Neural cell (in vitro differentiated cells): Measurements from ENCODE around the gene CFAP221.

Source experiments
- CTCF ChIP-seq: fragments of 450-650 bp; IDR thresholded peaks from 2 replicates; pipeline ENCODE4 v1.5.1; 2014; ENCODE audit warnings: antibody characterized with exemption, mild to moderate bottlenecking, moderate library complexity; ENCODE audit not compliant: poor library complexity, severe bottlenecking
- EP300 ChIP-seq: fragments of 450-650 bp; conservative IDR thresholded peaks from 2 replicates; pipeline ENCODE4 v1.6.1; 2014; ENCODE audit warnings: antibody characterized with exemption, mild to moderate bottlenecking, moderate library complexity; ENCODE audit not compliant: poor library complexity, severe bottlenecking
- EZH2 ChIP-seq: fragments of 200-600, 300-800 bp; shearing (Covaris generic), sonication (generic); IDR thresholded peaks from 2 replicates; pipeline ENCODE4 v1.6.1; 2014; ENCODE audit warnings: antibody characterized with exemption, low read length, borderline replicate concordance, mild to moderate bottlenecking; ENCODE audit not compliant: insufficient read depth, poor library complexity, severe bottlenecking
- MXI1 ChIP-seq: fragments of 450-650 bp; conservative IDR thresholded peaks from 2 replicates; pipeline ENCODE4 v1.6.1; 2014; ENCODE audit warnings: antibody characterized with exemption, mild to moderate bottlenecking; ENCODE audit not compliant: poor library complexity, severe bottlenecking
- POLR2AphosphoS5 ChIP-seq: IDR thresholded peaks from 2 replicates; pipeline ENCODE4 v1.6.1; 2012
- RAD21 ChIP-seq: fragments of 450-650 bp; conservative IDR thresholded peaks from 2 replicates; pipeline ENCODE4 v1.6.1; 2014; ENCODE audit warnings: antibody characterized with exemption, mild to moderate bottlenecking, moderate library complexity
- REST ChIP-seq: IDR thresholded peaks from 2 replicates; pipeline ENCODE4 v1.6.1; 2012; ENCODE audit warnings: borderline replicate concordance
- SMC3 ChIP-seq: fragments of 450-650 bp; conservative IDR thresholded peaks from 2 replicates; pipeline ENCODE4 v1.6.1; 2014; ENCODE audit warnings: antibody characterized with exemption, mild to moderate bottlenecking, moderate library complexity; ENCODE audit not compliant: poor library complexity
- TAF1 ChIP-seq: IDR thresholded peaks from 2 replicates; pipeline ENCODE4 v1.6.1; 2012; ENCODE audit warnings: low read depth

- TF ChIP-seq SMC3 (no peak), REST (no peak), EZH2 (no peak), CTCF (no peak), POLR2AphosphoS5 (no peak), EP300 (no peak), MXI1 (no peak), RAD21 (no peak), TAF1 (no peak)
Measured at GRCh38 chr2:119496682-119497081, 47.6 kb upstream of the CFAP221 start.
